SKM-1 (cell line): ENCODE results near the gene TOMM34.

Source experiments
- DNase-seq: peaks from one replicate; lab custom pipeline; 2025; ENCODE audit not compliant: unreplicated experiment; lab: John Stamatoyannopoulos, UW

Gene TOMM34

DNA sequence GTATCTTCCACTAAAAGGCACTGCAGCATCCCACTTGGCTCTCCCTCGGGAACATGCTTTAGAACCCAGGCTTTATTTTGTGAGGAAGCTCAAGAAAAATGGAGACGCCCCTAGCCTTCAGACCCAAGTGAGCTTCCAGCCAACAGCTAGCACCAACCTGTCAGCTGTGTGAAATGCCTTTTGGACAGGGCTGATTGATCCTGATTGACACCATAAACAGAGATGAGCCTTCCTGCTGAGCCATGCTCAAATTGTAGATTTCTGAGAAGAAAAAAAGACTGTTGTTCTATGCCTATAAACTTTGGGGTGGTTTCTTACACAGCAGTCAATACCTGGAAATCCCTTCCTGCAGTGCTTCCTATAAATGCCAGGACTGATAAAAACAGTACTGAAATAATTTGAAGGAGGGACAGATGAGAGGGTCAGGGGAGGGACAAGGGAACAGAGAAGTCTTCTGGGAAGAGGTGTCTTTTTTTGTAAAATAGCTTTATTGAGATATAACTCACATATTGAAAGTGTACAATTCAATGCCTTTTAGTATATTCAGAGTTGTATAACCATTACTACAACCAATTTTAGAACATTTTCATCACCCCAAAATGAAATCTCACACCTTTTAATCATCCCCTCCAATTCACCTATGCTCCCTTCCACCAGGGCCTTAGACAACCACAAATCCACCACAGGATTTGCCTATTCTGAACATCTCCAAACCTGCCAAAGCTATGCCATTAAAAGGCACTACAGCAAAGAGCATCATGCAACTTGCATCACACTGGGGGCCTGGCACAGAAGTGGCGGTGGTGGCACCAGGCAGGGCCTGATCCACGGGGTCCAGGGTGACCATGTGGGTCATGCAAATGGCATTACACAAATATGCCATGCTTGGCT, 3.4 kb upstream of the TOMM34 start:
- no peak for DNase-seq

DNA sequence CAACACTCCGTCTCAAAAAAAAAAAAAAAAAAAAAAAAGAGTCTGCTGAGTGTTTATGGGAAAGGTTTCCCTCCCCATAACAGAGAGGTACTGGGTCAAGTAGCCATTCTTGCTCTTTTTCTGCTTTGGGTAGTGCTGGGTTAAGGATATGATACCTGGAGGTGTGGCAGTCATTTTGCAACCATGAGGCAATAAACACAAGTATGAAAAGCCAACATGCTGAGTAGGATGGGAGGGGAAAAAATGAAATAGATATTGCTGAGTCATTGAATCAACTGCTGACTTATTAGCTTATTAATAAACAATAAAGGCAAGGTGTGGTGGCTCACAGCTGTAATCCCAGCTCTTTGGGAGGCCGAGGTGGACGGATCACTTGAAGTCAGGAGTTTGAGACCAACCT, 2.3 kb upstream of the TOMM34 start:
- no peak for DNase-seq

GRCh38 chr20:44961870-44962267, 1.7 kb upstream of the TOMM34 start:
- no peak for DNase-seq

DNA sequence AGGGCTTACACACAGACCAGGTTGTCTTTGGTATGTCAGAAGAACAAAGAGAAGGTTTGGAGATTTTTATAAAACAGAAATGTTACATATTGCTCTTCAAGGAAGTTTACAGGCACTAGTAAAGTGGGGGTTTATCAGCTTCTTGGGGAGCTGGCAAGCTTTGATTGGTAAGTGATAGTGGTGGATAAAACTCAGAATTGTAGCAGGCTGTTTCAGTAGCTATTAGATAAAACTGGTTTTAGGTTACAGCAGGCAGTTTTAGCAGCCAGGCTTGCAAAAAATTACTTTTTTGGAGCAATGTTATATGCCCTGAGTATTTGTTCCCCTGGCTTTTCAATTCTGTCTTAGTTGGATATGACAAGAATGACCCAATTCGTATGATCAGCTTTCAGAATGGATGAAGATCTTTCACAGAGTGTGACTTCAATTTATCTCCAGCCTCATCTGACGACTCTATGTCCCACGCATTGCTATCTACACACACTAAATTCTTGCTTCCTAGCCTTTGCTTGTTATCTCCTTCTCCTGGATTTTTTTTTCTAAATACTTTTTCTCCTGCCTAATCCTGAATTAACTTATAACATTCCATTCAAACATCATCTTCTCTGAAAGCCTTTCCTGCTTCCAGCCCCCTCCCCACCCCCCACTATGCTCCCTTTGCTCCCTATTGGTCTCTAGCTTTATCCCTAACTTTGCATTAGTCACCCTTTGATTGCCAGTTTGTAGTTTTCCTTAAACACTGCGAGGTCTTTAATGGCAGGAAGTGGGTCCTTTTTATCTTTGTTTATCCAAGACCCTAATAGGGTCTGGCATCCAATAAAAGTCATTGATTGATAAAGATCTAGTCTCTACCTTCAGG, 1.0 kb upstream of the TOMM34 start:
- DNase-seq, result no peak

GRCh38 chr20:44959638-44960102, 527 bp downstream of the TOMM34 start:
- no peak for DNase-seq

GRCh38 chr20:44959082-44959637, 1.0 kb downstream of the TOMM34 start:
- DNase-seq, result no peak

GRCh38 chr20:44958276-44958675, 1.9 kb downstream of the TOMM34 start:
- no peak for DNase-seq

DNA sequence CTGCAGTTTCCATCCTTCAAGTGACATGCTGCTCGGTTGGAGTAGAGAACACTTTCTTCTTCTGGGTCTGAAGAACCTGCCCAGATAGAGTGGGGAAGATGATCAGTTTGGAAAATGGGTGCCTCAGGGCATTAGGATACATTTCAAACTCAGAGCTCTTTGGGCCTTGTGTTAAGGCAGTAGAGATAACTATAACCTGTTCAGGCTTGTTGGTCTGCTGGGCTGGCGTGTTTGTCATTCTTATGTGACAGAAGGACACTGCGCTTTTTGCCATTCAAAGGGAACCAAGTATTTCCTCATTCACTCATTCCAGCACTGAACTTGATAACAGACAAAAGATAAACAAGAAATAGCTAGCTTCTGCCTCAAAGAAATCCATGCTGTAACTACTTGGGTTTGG, 3.8 kb downstream of the TOMM34 start:
- no peak for DNase-seq

GRCh38 chr20:44955270-44955669, 4.9 kb downstream of the TOMM34 start:
- no peak for DNase-seq

DNA sequence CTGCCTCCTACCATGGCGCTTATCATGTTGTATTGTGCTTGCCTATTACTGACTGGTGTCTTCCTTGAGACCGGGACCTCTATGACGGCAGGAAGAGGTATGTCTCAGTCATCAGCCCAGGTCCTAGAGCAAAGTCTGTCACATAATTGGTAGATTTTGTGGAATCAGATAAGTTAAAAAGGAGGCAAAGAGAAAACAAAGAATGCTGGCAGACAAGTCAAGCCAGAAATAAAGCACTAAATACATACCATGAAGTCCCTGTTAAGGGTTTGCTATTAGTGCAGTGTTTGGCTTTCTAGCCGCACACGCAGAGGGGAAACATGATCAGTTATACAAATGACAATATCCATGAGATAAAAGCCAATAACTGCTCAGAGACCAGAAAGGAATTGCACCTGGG, 6.0 kb downstream of the TOMM34 start:
- no peak for DNase-seq

GRCh38 chr20:44952731-44953130, 7.5 kb downstream of the TOMM34 start:
- DNase-seq, result no peak

- no peak for DNase-seq
Measured at GRCh38 chr20:44950368-44950767, 9.8 kb downstream of the TOMM34 start.

- DNase-seq, result no peak
Measured at GRCh38 chr20:44948513-44948912, 11.7 kb downstream of the TOMM34 start.

GRCh38 chr20:44948107-44948506, 12.1 kb downstream of the TOMM34 start:
- no peak for DNase-seq

DNA sequence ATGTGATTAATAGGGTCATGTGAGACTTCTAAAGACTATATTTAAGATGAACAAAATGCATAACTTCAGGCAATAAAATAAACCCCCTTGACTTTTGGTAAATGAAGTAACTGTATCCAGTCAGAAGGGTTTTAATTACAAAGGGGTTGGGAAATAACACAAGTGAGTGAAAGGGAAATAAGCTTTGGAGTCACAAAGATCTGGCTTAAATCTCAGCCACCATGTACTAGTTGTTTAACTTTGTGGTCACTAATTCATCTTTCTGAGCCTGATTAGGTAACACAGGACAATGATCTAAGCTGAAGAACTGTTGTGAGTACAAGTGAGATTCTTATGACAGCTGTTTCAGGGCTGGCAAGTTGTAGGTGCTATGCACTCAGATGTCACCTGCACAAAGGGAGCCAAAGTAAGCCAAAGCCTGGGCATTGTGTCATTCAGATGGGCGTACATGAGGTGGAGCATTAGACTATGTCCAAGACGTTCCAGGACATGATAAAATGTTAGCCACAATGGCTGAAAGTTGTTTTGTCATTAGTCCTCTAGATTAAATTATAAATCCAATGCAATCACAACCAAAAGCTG, 13.8 kb downstream of the TOMM34 start:
- no peak for DNase-seq

DNA sequence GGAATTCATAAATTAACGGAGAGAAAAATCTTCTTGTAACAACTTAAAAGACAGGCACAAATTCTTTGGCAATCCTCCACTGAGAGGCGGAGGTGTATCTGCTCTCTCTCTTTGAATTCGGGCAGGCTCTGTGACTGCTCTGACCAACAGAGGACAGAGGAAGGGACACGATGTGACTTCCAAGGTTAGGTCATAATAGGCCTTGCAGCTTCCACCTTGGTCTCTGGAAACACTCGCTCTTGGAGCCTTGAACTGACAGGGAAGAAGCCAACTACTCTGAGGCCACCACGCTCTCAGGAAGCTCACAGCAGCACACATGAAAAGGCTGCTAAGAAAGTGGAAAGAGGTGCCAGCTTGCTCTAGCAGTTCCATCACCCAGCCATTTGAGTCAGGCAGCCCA, 14.9 kb downstream of the TOMM34 start:
- DNase-seq, result no peak

- DNase-seq, result no peak
Measured at GRCh38 chr20:44943828-44944227, 16.4 kb downstream of the TOMM34 start.

DNA sequence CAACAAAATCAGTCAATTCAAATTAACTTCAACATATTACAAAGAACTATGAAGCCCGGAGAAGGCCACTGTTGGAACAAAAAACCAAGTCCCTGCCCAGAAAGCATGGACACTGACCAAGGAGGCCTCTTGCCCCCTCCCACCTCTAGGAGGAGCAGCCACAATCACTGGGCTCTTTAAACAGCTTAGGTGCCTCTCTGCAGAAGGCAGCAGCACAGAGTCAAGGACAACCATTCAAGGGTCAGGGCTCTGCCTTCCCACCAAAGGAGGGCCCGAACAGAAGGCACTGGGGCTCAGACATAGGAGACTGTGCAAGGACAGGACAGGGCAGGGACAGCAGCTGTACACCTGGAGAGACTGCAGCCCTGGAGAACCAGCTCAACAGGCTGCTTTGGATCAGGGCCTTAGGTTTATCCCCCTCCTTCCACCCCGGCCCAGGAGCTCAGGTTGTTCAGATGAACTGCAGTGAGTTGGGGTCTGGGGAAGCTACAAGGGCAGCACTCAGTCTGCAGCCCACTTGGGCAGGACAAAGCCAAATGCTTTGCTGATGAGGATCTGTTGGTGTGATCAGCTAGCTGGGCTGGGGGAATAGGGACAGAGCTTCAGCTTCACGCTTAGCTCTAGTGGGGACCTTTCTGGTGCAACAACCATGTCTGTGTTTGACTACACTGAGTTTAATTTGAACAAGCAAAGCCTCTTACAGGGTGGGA, 17.8 kb downstream of the TOMM34 start:
- DNase-seq, result no peak

GRCh38 chr20:44941120-44941691, 19.0 kb downstream of the TOMM34 start:
- no peak for DNase-seq

- no peak for DNase-seq
Measured at GRCh38 chr20:44938637-44939036, 21.6 kb downstream of the TOMM34 start.
